K562 (cell line): ENCODE measurements around the gene CROCC2.

Experiments used
- CBFB ChIP-seq: sonication (generic); formaldehyde crosslinking; IDR thresholded peaks from 2 replicates; pipeline ENCODE4 v1.4.0; 2020; ENCODE audit warnings: mild to moderate bottlenecking, missing genetic modification reagents
- CXXC5 ChIP-seq: fragments of 250-450 bp; sonication (Bioruptor Pico); IDR thresholded peaks from 2 replicates; pipeline ENCODE4 v1.8.0; 2022; ENCODE audit warnings: inconsistent platforms, mild to moderate bottlenecking, moderate library complexity
- NBN ChIP-seq: fragments of 450-650 bp; IDR thresholded peaks from 2 replicates; pipeline ENCODE4 v1.6.1; 2016; ENCODE audit warnings: low read depth, mild to moderate bottlenecking
- RBM22 ChIP-seq: fragments of 200-400 bp; formaldehyde crosslinking; IDR thresholded peaks from 2 replicates; pipeline ENCODE4 v1.6.1; 2018; ENCODE audit warnings: low read length, low read depth; ENCODE audit not compliant: poor library complexity, severe bottlenecking
- SMARCB1 ChIP-seq: IDR thresholded peaks from 2 replicates; pipeline ENCODE4 v1.6.1; 2011; ENCODE audit warnings: improper control_type of control experiment, low read depth; ENCODE audit not compliant: insufficient read length
- TF ChIP-seq, protein P1 (sequence below), 3 experiments: IDR thresholded peaks in 2 of 3; conservative IDR thresholded peaks in 1 of 3; 2 replicates each; pipeline ENCODE4 v1.5.1; 2011 to 2012; ENCODE audit warnings: low read length in 3 of 3, mild to moderate bottlenecking in 3 of 3, control low read depth in 2 of 3, improper control_type of control experiment in 1 of 3, inconsistent platforms in 1 of 3, low read depth in 1 of 3, mixed read lengths in 1 of 3, moderate library complexity in 1 of 3; ENCODE audit not compliant: insufficient read depth in 2 of 3
- TF ChIP-seq, protein P2 (sequence below): fragments of 200-800 bp; sonication (Bioruptor generic); IDR thresholded peaks from 2 replicates; pipeline ENCODE4 v1.6.1; 2016; ENCODE audit warnings: missing genetic modification characterization, missing compliant biosample characterization

DNA sequence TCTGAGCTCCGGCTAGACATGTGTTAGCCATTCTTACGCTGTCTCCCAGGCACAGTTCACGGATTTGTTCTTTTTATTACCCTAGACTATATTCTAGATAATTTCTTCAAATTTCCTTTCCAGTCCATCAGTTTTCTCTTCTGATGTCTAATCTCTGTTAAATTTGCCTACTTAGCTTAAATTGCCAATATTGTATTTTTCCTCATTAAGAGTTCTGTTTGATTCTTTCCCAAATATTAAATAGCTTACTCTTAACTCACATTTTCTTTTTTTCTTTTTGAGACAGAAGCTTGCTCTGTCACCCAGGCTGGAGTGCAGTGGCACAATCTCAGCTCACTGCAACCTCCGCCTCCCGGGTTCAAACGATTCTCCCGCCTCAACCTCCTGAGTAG is 21.2 kb downstream of the CROCC2 start:
- TF ChIP-seq RBM22 (no peak), CXXC5 (CRISPR knock-in tag) (no peak), SMARCB1 (no peak), NBN (no peak), CBFB (CRISPR knock-in tag) (no peak)
- TF ChIP-seq, protein P1, sequence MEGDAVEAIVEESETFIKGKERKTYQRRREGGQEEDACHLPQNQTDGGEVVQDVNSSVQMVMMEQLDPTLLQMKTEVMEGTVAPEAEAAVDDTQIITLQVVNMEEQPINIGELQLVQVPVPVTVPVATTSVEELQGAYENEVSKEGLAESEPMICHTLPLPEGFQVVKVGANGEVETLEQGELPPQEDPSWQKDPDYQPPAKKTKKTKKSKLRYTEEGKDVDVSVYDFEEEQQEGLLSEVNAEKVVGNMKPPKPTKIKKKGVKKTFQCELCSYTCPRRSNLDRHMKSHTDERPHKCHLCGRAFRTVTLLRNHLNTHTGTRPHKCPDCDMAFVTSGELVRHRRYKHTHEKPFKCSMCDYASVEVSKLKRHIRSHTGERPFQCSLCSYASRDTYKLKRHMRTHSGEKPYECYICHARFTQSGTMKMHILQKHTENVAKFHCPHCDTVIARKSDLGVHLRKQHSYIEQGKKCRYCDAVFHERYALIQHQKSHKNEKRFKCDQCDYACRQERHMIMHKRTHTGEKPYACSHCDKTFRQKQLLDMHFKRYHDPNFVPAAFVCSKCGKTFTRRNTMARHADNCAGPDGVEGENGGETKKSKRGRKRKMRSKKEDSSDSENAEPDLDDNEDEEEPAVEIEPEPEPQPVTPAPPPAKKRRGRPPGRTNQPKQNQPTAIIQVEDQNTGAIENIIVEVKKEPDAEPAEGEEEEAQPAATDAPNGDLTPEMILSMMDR (IDR thresholded peaks at IDR 0.05 in 2 of 3, conservative IDR thresholded peaks at IDR 0.05 in 1 of 3; ENCODE audit: insufficient read depth in 2 of 3, low read depth in 1 of 3, low read length in 3 of 3), result no peak
- TF ChIP-seq, protein P2, sequence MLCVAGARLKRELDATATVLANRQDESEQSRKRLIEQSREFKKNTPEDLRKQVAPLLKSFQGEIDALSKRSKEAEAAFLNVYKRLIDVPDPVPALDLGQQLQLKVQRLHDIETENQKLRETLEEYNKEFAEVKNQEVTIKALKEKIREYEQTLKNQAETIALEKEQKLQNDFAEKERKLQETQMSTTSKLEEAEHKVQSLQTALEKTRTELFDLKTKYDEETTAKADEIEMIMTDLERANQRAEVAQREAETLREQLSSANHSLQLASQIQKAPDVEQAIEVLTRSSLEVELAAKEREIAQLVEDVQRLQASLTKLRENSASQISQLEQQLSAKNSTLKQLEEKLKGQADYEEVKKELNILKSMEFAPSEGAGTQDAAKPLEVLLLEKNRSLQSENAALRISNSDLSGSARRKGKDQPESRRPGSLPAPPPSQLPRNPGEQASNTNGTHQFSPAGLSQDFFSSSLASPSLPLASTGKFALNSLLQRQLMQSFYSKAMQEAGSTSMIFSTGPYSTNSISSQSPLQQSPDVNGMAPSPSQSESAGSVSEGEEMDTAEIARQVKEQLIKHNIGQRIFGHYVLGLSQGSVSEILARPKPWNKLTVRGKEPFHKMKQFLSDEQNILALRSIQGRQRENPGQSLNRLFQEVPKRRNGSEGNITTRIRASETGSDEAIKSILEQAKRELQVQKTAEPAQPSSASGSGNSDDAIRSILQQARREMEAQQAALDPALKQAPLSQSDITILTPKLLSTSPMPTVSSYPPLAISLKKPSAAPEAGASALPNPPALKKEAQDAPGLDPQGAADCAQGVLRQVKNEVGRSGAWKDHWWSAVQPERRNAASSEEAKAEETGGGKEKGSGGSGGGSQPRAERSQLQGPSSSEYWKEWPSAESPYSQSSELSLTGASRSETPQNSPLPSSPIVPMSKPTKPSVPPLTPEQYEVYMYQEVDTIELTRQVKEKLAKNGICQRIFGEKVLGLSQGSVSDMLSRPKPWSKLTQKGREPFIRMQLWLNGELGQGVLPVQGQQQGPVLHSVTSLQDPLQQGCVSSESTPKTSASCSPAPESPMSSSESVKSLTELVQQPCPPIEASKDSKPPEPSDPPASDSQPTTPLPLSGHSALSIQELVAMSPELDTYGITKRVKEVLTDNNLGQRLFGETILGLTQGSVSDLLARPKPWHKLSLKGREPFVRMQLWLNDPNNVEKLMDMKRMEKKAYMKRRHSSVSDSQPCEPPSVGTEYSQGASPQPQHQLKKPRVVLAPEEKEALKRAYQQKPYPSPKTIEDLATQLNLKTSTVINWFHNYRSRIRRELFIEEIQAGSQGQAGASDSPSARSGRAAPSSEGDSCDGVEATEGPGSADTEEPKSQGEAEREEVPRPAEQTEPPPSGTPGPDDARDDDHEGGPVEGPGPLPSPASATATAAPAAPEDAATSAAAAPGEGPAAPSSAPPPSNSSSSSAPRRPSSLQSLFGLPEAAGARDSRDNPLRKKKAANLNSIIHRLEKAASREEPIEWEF (CRISPR knock-in tag), result no peak
